ENCODE measurements around the gene FBRS.

- no peak for TF ChIP-seq CTCF (conservative IDR thresholded peaks at IDR 0.05 in 1 of 2, IDR thresholded peaks at IDR 0.05 in 1 of 2; ENCODE audit: low read depth in 1 of 2, low read length in 2 of 2)
- no peak for TF ChIP-seq EZH2 (IDR thresholded peaks at IDR 0.05; ENCODE audit: low read length, missing control alignments)
Observed at GRCh38 chr16:30706046-30706445, 47.8 kb downstream of the FBRS start.

All from fibroblast of lung (primary cell).